Kidney epithelial cell (primary cell): ENCODE data around the gene LCA5. TPM values are rescaled to one million over a fixed set of nuclear protein-coding genes. Genes with fewer than 3 reads are reported as not detected.
"Not testable (repeated sequence)": the region's sequence is repeated elsewhere in the genome, so short reads cannot be mapped to it uniquely, and the experiment has no call there.

Experiments
- DNase-seq: peaks from one replicate; pipeline ENCODE4 v3.0.0-alpha.2; 2010; ENCODE audit warnings: low read depth
- H3K27me3 ChIP-seq: 2 replicates; pipeline ENCODE4 v1.6.0; 2011; ENCODE audit warnings: low read length; ENCODE audit not compliant: control insufficient read depth, insufficient read depth
- H3K36me3 ChIP-seq: 2 replicates; pipeline ENCODE4 v1.5.1; 2011; ENCODE audit warnings: low read length; ENCODE audit not compliant: control insufficient read depth, insufficient read depth
- H3K4me3 ChIP-seq: 2 replicates; pipeline ENCODE4 v1.5.1; 2011; ENCODE audit warnings: low read depth, mild to moderate bottlenecking, control low read depth, low read length
- CTCF ChIP-seq: IDR thresholded peaks from 2 replicates; pipeline ENCODE4 v1.5.1; 2011; ENCODE audit warnings: mild to moderate bottlenecking, moderate library complexity, low read length, control low read depth, inconsistent platforms; ENCODE audit not compliant: insufficient read depth, poor library complexity, severe bottlenecking
- total RNA-seq: library from RNA; depleted of rRNA; stranded (reverse); fragments of >200 nt; gene quantifications from 2 replicates; pipeline ENCODE4 v1.2.3, GENCODE V29; 2015

The LCA5 gene
- total RNA-seq, 1 donor from 2014 or later: 7.0 TPM

- Histone ChIP-seq H3K4me3 (no peak overlapping the region), H3K27me3 (no peaks in the 10 kb centered on the region), H3K36me3 (no peaks in the 10 kb centered on the region)
- DNase-seq: peak; percentile 9
- TF ChIP-seq CTCF: no peak
Measured at GRCh38 chr6:79453558-79454042, 83.6 kb downstream of the LCA5 start.

GRCh38 chr6:79450984-79451383, 86.2 kb downstream of the LCA5 start:
- H3K27me3 ChIP-seq: no peaks in the 10 kb centered on the region
- TF ChIP-seq CTCF: no peak
- H3K4me3 ChIP-seq: no peak overlapping the region
- no peaks in the 10 kb centered on the region for H3K36me3 ChIP-seq
- DNase-seq: no peak

- Histone ChIP-seq H3K36me3 (no peaks in the 10 kb centered on the region), H3K27me3 (no peaks in the 10 kb centered on the region), H3K4me3 (no peak overlapping the region)
- TF ChIP-seq CTCF: no peak
- no peak for DNase-seq
Measured at GRCh38 chr6:79446006-79446405, 91.2 kb downstream of the LCA5 start.

- not testable (repeated sequence) for H3K4me3 ChIP-seq, H3K36me3 ChIP-seq, DNase-seq, H3K27me3 ChIP-seq
Measured at GRCh38 chr6:79443876-79444275, 93.4 kb downstream of the LCA5 start.

- no peaks in the 10 kb centered on the region for H3K36me3 ChIP-seq
- no peak overlapping the region for H3K4me3 ChIP-seq
- no peak for DNase-seq
- no peaks in the 10 kb centered on the region for H3K27me3 ChIP-seq
- TF ChIP-seq CTCF: no peak
Measured at GRCh38 chr6:79441192-79441591, 96.0 kb downstream of the LCA5 start.

GRCh38 chr6:79440598-79440997, 96.6 kb downstream of the LCA5 start:
- no peak for DNase-seq
- TF ChIP-seq CTCF: no peak
- H3K27me3 ChIP-seq: no peaks in the 10 kb centered on the region

More at GRCh38 chr6:79440598-79440997, 96.6 kb downstream of the LCA5 start:
- Histone ChIP-seq H3K36me3 (no peaks in the 10 kb centered on the region), H3K4me3 (no peak overlapping the region)
